Measurements from ENCODE around the gene C4BPA.

GRCh38 chr1:207134581-207134980 is 30.5 kb downstream of the C4BPA start:
- no peak for TF ChIP-seq GABPA (IDR thresholded peaks at IDR 0.05 in 1 of 2, conservative IDR thresholded peaks at IDR 0.05 in 1 of 2)
- TF ChIP-seq CTCF (IDR thresholded peaks at IDR 0.05; ENCODE audit: low read depth, low read length, missing input control), result no peak
- TF ChIP-seq FOXA1 (IDR thresholded peaks at IDR 0.05), result no peak
- TF ChIP-seq TAF1 (conservative IDR thresholded peaks at IDR 0.05), result no peak
- no peak for TF ChIP-seq YY1 (IDR thresholded peaks at IDR 0.05)
- TF ChIP-seq MAX (IDR thresholded peaks at IDR 0.05), result no peak
- no peak for TF ChIP-seq RAD21 (IDR thresholded peaks at IDR 0.05)
- no peak for TF ChIP-seq ATF3 (IDR thresholded peaks at IDR 0.05)
- no peak for TF ChIP-seq RXRA (IDR thresholded peaks at IDR 0.05)
- no peak for TF ChIP-seq JUND (IDR thresholded peaks at IDR 0.05)
- TF ChIP-seq ZBTB33 (IDR thresholded peaks at IDR 0.05), result no peak

All from liver (tissue), 3 donors.